HEK293T (cell line): ENCODE data around the gene OR5K1.

ENCODE experiments used
- ARNT ChIP-seq: fragments of 450-650 bp; IDR thresholded peaks from 2 replicates; pipeline ENCODE4 v1.6.1; 2017; ENCODE audit warnings: mild to moderate bottlenecking
- BHLHE40 ChIP-seq: fragments of 450-650 bp; IDR thresholded peaks from 2 replicates; pipeline ENCODE4 v1.6.1; 2016; ENCODE audit warnings: mild to moderate bottlenecking, moderate library complexity, borderline replicate concordance
- FOXK2 ChIP-seq: fragments of 450-650 bp; IDR thresholded peaks from 2 replicates; pipeline ENCODE4 v1.6.1; 2016; ENCODE audit warnings: mild to moderate bottlenecking
- FOXM1 ChIP-seq: fragments of 450-650 bp; IDR thresholded peaks from 2 replicates; pipeline ENCODE4 v1.6.1; 2017; ENCODE audit warnings: mild to moderate bottlenecking, borderline replicate concordance
- HDGF ChIP-seq: fragments of 450-650 bp; IDR thresholded peaks from 2 replicates; pipeline ENCODE4 v1.6.1; 2017; ENCODE audit warnings: antibody characterized with exemption, borderline replicate concordance
- L3MBTL2 ChIP-seq: fragments of 450-650 bp; conservative IDR thresholded peaks from 2 replicates; pipeline ENCODE4 v1.6.1; 2016; ENCODE audit warnings: mild to moderate bottlenecking
- PKNOX1 ChIP-seq: fragments of 450-650 bp; IDR thresholded peaks from 2 replicates; pipeline ENCODE4 v1.6.1; 2016
- SP1 ChIP-seq: fragments of 450-650 bp; IDR thresholded peaks from 2 replicates; pipeline ENCODE4 v1.6.1; 2017
- SUZ12 ChIP-seq: fragments of 450-650 bp; IDR thresholded peaks from 2 replicates; pipeline ENCODE4 v1.6.1; 2016; ENCODE audit warnings: mild to moderate bottlenecking
- TARDBP ChIP-seq: fragments of 450-650 bp; IDR thresholded peaks from 2 replicates; pipeline ENCODE4 v1.6.1; 2016
- ZNF384 ChIP-seq: fragments of 450-650 bp; IDR thresholded peaks from 2 replicates; pipeline ENCODE4 v1.6.1; 2016

DNA sequence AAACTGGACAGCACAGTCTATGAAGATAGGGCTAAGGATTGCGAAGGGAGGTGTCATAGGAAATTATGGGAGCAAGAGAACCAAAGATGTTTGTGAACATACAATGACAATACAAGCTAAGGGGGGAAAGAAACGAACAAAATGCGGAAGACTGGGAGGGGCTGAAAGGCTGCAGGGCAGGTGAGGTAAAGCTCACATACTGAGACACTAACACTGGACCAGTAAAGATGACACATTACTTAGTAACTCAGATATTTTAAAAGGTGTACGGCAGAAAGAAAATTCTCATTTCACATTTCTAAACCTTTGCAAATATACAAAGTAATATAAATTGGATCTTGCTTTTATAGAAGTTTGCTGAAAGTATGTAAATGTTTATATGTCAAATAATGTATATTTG, 49.6 kb downstream of the OR5K1 start:
- no peak for TF ChIP-seq SP1
- TF ChIP-seq FOXK2, result no peak
- no peak for TF ChIP-seq PKNOX1
- no peak for TF ChIP-seq BHLHE40
- no peak for TF ChIP-seq ARNT
- no peak for TF ChIP-seq FOXM1
- no peak for TF ChIP-seq L3MBTL2
- no peak for TF ChIP-seq HDGF
- no peak for TF ChIP-seq ZNF384
- no peak for TF ChIP-seq TARDBP
- no peak for TF ChIP-seq SUZ12
